Measurements from ENCODE around the gene KATNA1. TPM values are rescaled to one million over a fixed set of nuclear protein-coding genes. Genes with fewer than 3 reads are reported as not detected.

The KATNA1 gene
- total and polyA plus RNA-seq, 2 experiments from 2014 or later = 17.2 to 18.4 TPM

DNA sequence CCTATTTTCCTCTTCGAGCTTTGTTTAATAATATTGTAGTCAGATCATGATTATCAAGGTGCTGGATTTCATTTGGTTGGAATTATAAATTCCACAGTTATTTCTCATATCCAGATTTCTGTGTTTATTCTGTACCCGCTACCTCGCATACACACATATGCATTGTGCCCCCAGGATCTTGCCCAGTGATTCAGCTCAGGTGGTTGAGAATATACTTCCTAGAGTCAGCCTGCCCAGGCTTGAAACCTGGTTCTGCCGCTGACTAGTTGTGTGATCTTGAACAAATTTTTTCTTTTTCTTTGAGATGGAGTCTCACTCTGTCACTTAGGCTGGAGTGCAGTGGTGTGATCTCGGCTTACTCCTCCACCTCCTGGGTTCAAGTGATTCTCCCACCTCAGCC is 67.6 kb downstream of the KATNA1 start:
- no peak overlapping the region for H2AFZ ChIP-seq
- DNase-seq (ENCODE audit: low spot score) = no peak
- over 99% methylated on average over 5 of the region's 5 CpGs for WGBS (ENCODE audit: low lambda C conversion rate, missing lambda C conversion rate)
- H3K79me2 ChIP-seq = peaks cover 2% of the 10 kb centered on the region
- H3K4me3 ChIP-seq = no peak overlapping the region
- no peak overlapping the region for H3K4me2 ChIP-seq
- no peaks in the 10 kb centered on the region for H3K4me1 ChIP-seq (ENCODE audit: insufficient read depth)
- no peaks in the 10 kb centered on the region for H3K9me3 ChIP-seq (ENCODE audit: low read depth)
- H4K20me1 ChIP-seq (ENCODE audit: insufficient read depth, poor library complexity, severe bottlenecking) = no peaks in the 10 kb centered on the region
- TF ChIP-seq, protein P1, sequence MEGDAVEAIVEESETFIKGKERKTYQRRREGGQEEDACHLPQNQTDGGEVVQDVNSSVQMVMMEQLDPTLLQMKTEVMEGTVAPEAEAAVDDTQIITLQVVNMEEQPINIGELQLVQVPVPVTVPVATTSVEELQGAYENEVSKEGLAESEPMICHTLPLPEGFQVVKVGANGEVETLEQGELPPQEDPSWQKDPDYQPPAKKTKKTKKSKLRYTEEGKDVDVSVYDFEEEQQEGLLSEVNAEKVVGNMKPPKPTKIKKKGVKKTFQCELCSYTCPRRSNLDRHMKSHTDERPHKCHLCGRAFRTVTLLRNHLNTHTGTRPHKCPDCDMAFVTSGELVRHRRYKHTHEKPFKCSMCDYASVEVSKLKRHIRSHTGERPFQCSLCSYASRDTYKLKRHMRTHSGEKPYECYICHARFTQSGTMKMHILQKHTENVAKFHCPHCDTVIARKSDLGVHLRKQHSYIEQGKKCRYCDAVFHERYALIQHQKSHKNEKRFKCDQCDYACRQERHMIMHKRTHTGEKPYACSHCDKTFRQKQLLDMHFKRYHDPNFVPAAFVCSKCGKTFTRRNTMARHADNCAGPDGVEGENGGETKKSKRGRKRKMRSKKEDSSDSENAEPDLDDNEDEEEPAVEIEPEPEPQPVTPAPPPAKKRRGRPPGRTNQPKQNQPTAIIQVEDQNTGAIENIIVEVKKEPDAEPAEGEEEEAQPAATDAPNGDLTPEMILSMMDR (IDR thresholded peaks at IDR 0.05; ENCODE audit: poor library complexity) = no peak
- TF ChIP-seq EZH2 (IDR thresholded peaks at IDR 0.05; ENCODE audit: borderline replicate concordance) (no peak), EZH2phosphoT487 (IDR thresholded peaks at IDR 0.05; ENCODE audit: low read depth, severe bottlenecking, unreplicated experiment) (no peak)
- H3K36me3 ChIP-seq (replicated peaks; ENCODE audit: insufficient read depth, low read depth) = no peaks in the 10 kb centered on the region
- no peaks in the 10 kb centered on the region for H3K9me2 ChIP-seq (replicated peaks; ENCODE audit: insufficient read depth)
- H3K27me3 ChIP-seq = no peaks in the 10 kb centered on the region
- no peak overlapping the region for H3K27ac ChIP-seq

DNA sequence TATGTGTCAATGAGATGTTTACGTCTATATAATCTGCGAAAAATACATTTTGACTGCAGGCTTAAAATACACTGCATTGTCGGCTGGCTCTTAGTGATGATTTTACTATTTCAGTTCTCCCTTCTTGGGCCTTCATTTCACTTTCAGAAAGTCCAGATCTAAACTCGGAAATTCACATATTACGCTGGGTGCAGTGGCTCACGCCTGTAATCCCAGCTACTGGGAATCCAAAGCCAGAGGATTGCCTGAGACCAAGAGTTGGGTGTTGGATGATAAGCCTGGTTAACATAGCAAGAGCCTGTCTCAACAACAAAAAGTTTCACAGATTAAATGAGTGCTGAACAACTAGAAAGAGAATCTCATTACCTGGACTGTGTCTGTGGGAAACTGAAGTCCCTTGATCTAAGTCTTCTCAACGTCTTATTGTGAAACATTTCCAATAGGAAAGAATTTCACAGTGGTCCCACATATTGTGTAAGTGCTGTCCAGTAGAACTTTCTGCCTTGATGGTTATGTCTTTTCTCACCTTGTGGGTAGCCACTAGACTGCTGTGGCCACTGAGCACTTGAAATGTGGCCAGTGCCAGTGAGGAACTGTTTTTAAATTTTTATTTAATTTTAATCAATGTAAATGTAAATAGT is 80.4 kb downstream of the KATNA1 start:
- DNase-seq (ENCODE audit: low spot score) = no peak
- Histone ChIP-seq H3K36me3 (replicated peaks; ENCODE audit: insufficient read depth, low read depth) (no peaks in the 10 kb centered on the region), H3K4me2 (peak overlapping the region; percentile 91), H3K4me1 (ENCODE audit: insufficient read depth) (peaks cover 8% of the 10 kb centered on the region), H3K9me3 (ENCODE audit: low read depth) (no peaks in the 10 kb centered on the region), H3K27ac (no peak overlapping the region), H2AFZ (no peak overlapping the region), H3K4me3 (no peak overlapping the region), H3K9me2 (replicated peaks; ENCODE audit: insufficient read depth) (no peaks in the 10 kb centered on the region), H3K27me3 (no peaks in the 10 kb centered on the region), H3K79me2 (peaks cover 63% of the 10 kb centered on the region), H4K20me1 (ENCODE audit: insufficient read depth, poor library complexity, severe bottlenecking) (peaks cover 37% of the 10 kb centered on the region)
- WGBS (ENCODE audit: low lambda C conversion rate, missing lambda C conversion rate) = 96% methylated on average over 7 of the region's 7 CpGs
- TF ChIP-seq, protein P1 (IDR thresholded peaks at IDR 0.05; ENCODE audit: poor library complexity) = no peak
- TF ChIP-seq EZH2phosphoT487 (IDR thresholded peaks at IDR 0.05; ENCODE audit: low read depth, severe bottlenecking, unreplicated experiment) (no peak), EZH2 (IDR thresholded peaks at IDR 0.05; ENCODE audit: borderline replicate concordance) (no peak)

DNA sequence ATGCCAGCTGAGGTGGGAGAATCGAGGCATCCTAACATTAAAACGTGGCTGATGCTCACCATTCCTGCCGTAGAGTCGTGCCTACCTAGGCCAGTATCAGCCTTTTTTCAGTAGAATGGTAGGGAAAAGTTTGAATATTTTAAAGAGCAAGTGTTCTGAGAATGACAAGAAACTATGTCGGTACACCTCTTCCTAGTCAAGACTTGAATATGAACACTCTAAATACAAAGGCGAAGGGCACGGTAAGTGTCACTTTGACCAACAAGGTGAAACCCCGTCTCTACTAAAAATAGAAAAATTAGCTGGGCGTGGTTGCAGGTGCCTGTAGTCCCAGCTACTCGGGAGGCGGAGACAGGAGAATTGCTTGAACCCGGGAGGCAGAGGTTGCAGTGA is 81.3 kb downstream of the KATNA1 start:
- no peak for DNase-seq (ENCODE audit: low spot score)
- no peaks in the 10 kb centered on the region for H3K9me3 ChIP-seq (ENCODE audit: low read depth)
- H3K4me2 ChIP-seq = peak overlapping the region; percentile 91
- H3K79me2 ChIP-seq = peaks cover 56% of the 10 kb centered on the region
- H3K4me1 ChIP-seq (ENCODE audit: insufficient read depth) = peaks cover 8% of the 10 kb centered on the region
- no peaks in the 10 kb centered on the region for H3K9me2 ChIP-seq (replicated peaks; ENCODE audit: insufficient read depth)
- TF ChIP-seq EZH2phosphoT487 (IDR thresholded peaks at IDR 0.05; ENCODE audit: low read depth, severe bottlenecking, unreplicated experiment) (no peak), EZH2 (IDR thresholded peaks at IDR 0.05; ENCODE audit: borderline replicate concordance) (no peak)
- TF ChIP-seq, protein P1 (IDR thresholded peaks at IDR 0.05; ENCODE audit: poor library complexity) = no peak
- H2AFZ ChIP-seq = peak overlapping the region; percentile 100
- H4K20me1 ChIP-seq (ENCODE audit: insufficient read depth, poor library complexity, severe bottlenecking) = peaks cover 37% of the 10 kb centered on the region
- peak overlapping the region; percentile 98 for H3K27ac ChIP-seq
- WGBS (ENCODE audit: low lambda C conversion rate, missing lambda C conversion rate) = 41% methylated on average over 12 of the region's 12 CpGs
- no peaks in the 10 kb centered on the region for H3K36me3 ChIP-seq (replicated peaks; ENCODE audit: insufficient read depth, low read depth)
- H3K4me3 ChIP-seq = peak overlapping the region; percentile 91
- H3K27me3 ChIP-seq = no peaks in the 10 kb centered on the region
